SK-N-SH treated with all-trans-retinoic acid at 6 μM for 48 hours (cell line): ENCODE results near the gene AKAP5.
A peak's percentile ranks its signal among the peaks of the same experiment; 100 is the strongest.

Experiments
- ATAC-seq: fragments of 200-7000 bp; cut with Tn5 transposase; 3 replicates; pipeline ENCODE4 v1.9.1; 2020; ENCODE audit warnings: mild to moderate bottlenecking, moderate library complexity
- ARNTL ChIP-seq: fragments of 450-650 bp; formaldehyde crosslinking; IDR thresholded peaks from 2 replicates; pipeline ENCODE4 v1.5.0; 2020; ENCODE audit warnings: low read depth, mild to moderate bottlenecking, moderate library complexity, borderline replicate concordance
- BACH2 ChIP-seq: fragments of 250-450 bp; sonication (Bioruptor Pico); IDR thresholded peaks from 2 replicates; pipeline ENCODE4 v1.9.0; 2021; ENCODE audit warnings: mild to moderate bottlenecking, borderline replicate concordance
- CREB5 ChIP-seq: fragments of 250-450 bp; sonication (Bioruptor Pico); IDR thresholded peaks from 2 replicates; pipeline ENCODE4 v1.5.1; 2020; ENCODE audit warnings: low read depth, mild to moderate bottlenecking, moderate library complexity
- CSDC2 ChIP-seq: fragments of 250-450 bp; sonication (Bioruptor Pico); IDR thresholded peaks from 2 replicates; pipeline ENCODE4 v1.5.0; 2020; ENCODE audit warnings: mild to moderate bottlenecking, moderate library complexity
- ESRRG ChIP-seq: fragments of 250-450 bp; sonication (Bioruptor Pico); IDR thresholded peaks from 2 replicates; pipeline ENCODE4 v1.6.1; 2021; ENCODE audit warnings: mild to moderate bottlenecking
- OSR1 ChIP-seq: fragments of 250-450 bp; sonication (Bioruptor Pico); IDR thresholded peaks from 2 replicates; pipeline ENCODE4 v1.8.0; 2022; ENCODE audit warnings: moderate library complexity, mild to moderate bottlenecking, inconsistent platforms
- POU6F1 ChIP-seq: fragments of 250-450 bp; sonication (Bioruptor Pico); IDR thresholded peaks from 2 replicates; pipeline ENCODE4 v1.8.0; 2021; ENCODE audit warnings: low read depth, mild to moderate bottlenecking, moderate library complexity, borderline replicate concordance
- PPARA ChIP-seq: fragments of 250-450 bp; sonication (Bioruptor Pico); IDR thresholded peaks from 2 replicates; pipeline ENCODE4 v1.5.0; 2020; ENCODE audit warnings: mild to moderate bottlenecking, borderline replicate concordance
- RARB ChIP-seq: fragments of 250-450 bp; sonication (Bioruptor Pico); IDR thresholded peaks from 2 replicates; pipeline ENCODE4 v1.8.0; 2021; ENCODE audit warnings: mild to moderate bottlenecking, moderate library complexity
- SNAI2 ChIP-seq: fragments of 250-450 bp; sonication (Bioruptor Pico); IDR thresholded peaks from 2 replicates; pipeline ENCODE4 v1.5.0; 2020; ENCODE audit warnings: mild to moderate bottlenecking, moderate library complexity
- TCF4 ChIP-seq: fragments of 250-450 bp; sonication (Bioruptor Pico); IDR thresholded peaks from 2 replicates; pipeline ENCODE4 v1.8.0; 2021; ENCODE audit warnings: mild to moderate bottlenecking, moderate library complexity, borderline replicate concordance
- ZFP30 ChIP-seq: fragments of 450-650 bp; formaldehyde crosslinking; IDR thresholded peaks from 2 replicates; pipeline ENCODE4 v1.5.0; 2022; ENCODE audit warnings: mild to moderate bottlenecking, moderate library complexity
- ZNF565 ChIP-seq: fragments of 450-650 bp; formaldehyde crosslinking; conservative IDR thresholded peaks from 2 replicates; pipeline ENCODE4 v1.5.0; 2020; ENCODE audit warnings: low read depth, mild to moderate bottlenecking, moderate library complexity
- ZNF70 ChIP-seq: fragments of 450-650 bp; formaldehyde crosslinking; IDR thresholded peaks from 2 replicates; pipeline ENCODE4 v1.5.0; 2020; ENCODE audit warnings: mild to moderate bottlenecking, moderate library complexity
- ZNF8 ChIP-seq: fragments of 450-650 bp; formaldehyde crosslinking; IDR thresholded peaks from 2 replicates; pipeline ENCODE4 v1.5.0; 2020; ENCODE audit warnings: mild to moderate bottlenecking, moderate library complexity
- TF ChIP-seq, protein P1 (sequence below): fragments of 250-450 bp; sonication (Bioruptor Pico); IDR thresholded peaks from 2 replicates; pipeline ENCODE4 v1.8.0; 2020; ENCODE audit warnings: mild to moderate bottlenecking, moderate library complexity, borderline replicate concordance
- TF ChIP-seq, protein P2 (sequence below): fragments of 250-450 bp; sonication (Bioruptor Pico); IDR thresholded peaks from 2 replicates; pipeline ENCODE4 v1.5.1; 2021; ENCODE audit warnings: mild to moderate bottlenecking, moderate library complexity
- TF ChIP-seq, protein P3 (sequence below): fragments of 250-450 bp; sonication (Bioruptor Pico); IDR thresholded peaks from 2 replicates; pipeline ENCODE4 v1.5.0; 2020; ENCODE audit warnings: mild to moderate bottlenecking, moderate library complexity

The AKAP5 gene

DNA sequence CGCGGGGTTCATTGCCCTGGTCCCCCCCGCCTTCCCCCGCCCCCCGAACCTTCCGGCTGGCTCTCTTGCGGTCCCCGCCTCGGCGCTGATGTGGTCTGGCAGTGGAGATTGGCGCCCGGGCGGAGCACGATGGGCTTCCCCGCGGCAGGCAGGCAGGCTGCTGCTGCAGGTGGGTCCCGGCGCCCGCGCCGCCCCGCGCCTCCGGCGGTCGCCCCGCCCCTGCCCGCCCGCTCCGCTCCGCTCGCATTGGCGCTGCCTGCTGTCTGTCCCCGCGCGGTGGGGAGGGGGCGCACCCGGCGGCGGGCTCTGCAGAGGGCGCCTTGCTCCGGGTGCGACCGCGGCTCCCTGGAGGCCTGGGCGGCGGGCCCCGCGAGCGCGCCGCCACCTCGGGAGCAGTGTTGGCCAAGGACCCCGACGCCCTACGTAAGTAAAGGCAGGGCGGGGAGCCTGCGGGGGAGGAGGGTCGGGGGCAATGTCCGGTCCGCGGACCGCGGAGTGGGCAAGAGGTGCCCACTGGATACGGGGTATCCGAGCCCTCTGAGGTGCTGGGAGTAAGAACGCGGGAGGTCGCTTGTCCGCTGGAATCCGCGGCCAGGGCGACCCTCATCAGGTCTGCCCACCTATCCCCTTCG is at the start of gene AKAP5:
Gene AKAP5, plus strand, starts transcription at position 309 of the 632 bp plus-strand sequence. CDS start 2,896 bp downstream, outside the sequence.
- TF ChIP-seq ZNF8: no peak
- no peak for TF ChIP-seq RARB
- no peak for TF ChIP-seq OSR1 (CRISPR knock-in tag)
- no peak for TF ChIP-seq POU6F1 (CRISPR knock-in tag)
- TF ChIP-seq ARNTL (CRISPR knock-in tag): no peak
- no peak for TF ChIP-seq SNAI2 (CRISPR knock-in tag)
- no peak for TF ChIP-seq BACH2 (CRISPR knock-in tag)
- no peak for TF ChIP-seq CSDC2
- TF ChIP-seq, protein P1, sequence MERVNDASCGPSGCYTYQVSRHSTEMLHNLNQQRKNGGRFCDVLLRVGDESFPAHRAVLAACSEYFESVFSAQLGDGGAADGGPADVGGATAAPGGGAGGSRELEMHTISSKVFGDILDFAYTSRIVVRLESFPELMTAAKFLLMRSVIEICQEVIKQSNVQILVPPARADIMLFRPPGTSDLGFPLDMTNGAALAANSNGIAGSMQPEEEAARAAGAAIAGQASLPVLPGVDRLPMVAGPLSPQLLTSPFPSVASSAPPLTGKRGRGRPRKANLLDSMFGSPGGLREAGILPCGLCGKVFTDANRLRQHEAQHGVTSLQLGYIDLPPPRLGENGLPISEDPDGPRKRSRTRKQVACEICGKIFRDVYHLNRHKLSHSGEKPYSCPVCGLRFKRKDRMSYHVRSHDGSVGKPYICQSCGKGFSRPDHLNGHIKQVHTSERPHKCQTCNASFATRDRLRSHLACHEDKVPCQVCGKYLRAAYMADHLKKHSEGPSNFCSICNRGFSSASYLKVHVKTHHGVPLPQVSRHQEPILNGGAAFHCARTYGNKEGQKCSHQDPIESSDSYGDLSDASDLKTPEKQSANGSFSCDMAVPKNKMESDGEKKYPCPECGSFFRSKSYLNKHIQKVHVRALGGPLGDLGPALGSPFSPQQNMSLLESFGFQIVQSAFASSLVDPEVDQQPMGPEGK (CRISPR knock-in tag): no peak
- TF ChIP-seq, all 23 proteins: peak for 0
- peak; percentile 91 for ATAC-seq

GRCh38 chr14:64416348-64416932 is 48.9 kb upstream of the AKAP5 start:
- ATAC-seq: no peak
- TF ChIP-seq, protein P2, sequence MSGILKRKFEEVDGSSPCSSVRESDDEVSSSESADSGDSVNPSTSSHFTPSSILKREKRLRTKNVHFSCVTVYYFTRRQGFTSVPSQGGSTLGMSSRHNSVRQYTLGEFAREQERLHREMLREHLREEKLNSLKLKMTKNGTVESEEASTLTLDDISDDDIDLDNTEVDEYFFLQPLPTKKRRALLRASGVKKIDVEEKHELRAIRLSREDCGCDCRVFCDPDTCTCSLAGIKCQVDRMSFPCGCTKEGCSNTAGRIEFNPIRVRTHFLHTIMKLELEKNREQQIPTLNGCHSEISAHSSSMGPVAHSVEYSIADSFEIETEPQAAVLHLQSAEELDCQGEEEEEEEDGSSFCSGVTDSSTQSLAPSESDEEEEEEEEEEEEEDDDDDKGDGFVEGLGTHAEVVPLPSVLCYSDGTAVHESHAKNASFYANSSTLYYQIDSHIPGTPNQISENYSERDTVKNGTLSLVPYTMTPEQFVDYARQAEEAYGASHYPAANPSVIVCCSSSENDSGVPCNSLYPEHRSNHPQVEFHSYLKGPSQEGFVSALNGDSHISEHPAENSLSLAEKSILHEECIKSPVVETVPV (CRISPR knock-in tag): no peak
- no peak for TF ChIP-seq OSR1 (CRISPR knock-in tag)
- TF ChIP-seq TCF4 (CRISPR knock-in tag): no peak
- TF ChIP-seq, protein P1 (CRISPR knock-in tag): no peak

DNA sequence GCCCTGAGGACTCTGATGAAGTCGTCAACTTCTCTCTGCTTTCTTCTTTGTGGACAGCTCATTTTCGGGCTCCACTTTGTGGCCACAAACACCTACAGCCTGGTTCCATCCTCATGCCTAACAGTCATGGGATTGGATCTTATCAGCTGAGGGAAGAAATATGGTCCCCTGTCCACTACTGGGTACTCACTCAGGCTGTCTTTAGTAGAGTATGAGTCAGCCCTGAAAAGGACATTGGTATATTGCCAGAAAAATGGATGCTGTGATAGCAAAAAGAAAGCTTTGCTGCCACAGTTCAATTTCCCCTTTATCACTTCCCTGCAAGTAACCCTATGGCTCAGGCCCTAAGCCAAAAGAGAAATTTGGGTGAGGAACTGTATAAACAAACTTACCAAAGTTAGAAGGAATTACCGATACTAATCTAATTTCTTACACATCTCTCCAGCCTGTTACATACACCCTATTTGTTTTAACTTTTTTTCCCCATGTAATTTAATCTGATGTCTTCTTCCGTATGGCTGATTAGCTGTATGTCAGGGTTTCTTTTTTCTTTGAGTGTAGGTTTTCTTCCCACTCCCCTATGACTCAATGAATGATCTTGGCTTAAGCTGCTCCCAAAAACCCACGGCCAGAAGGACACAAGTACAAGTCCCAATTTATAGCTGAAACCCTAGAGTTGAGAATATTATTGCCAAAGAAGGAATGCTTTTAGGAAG is 48.1 kb upstream of the AKAP5 start:
- TF ChIP-seq ESRRG (no peak), PPARA (CRISPR knock-in tag) (no peak), CSDC2 (no peak), ARNTL (CRISPR knock-in tag) (no peak), ZNF565 (CRISPR knock-in tag) (no peak), SNAI2 (CRISPR knock-in tag) (no peak), ZNF70 (CRISPR knock-in tag) (no peak), RARB (no peak), ZFP30 (CRISPR knock-in tag) (no peak), CREB5 (no peak), BACH2 (CRISPR knock-in tag) (no peak)
- TF ChIP-seq, protein P3, sequence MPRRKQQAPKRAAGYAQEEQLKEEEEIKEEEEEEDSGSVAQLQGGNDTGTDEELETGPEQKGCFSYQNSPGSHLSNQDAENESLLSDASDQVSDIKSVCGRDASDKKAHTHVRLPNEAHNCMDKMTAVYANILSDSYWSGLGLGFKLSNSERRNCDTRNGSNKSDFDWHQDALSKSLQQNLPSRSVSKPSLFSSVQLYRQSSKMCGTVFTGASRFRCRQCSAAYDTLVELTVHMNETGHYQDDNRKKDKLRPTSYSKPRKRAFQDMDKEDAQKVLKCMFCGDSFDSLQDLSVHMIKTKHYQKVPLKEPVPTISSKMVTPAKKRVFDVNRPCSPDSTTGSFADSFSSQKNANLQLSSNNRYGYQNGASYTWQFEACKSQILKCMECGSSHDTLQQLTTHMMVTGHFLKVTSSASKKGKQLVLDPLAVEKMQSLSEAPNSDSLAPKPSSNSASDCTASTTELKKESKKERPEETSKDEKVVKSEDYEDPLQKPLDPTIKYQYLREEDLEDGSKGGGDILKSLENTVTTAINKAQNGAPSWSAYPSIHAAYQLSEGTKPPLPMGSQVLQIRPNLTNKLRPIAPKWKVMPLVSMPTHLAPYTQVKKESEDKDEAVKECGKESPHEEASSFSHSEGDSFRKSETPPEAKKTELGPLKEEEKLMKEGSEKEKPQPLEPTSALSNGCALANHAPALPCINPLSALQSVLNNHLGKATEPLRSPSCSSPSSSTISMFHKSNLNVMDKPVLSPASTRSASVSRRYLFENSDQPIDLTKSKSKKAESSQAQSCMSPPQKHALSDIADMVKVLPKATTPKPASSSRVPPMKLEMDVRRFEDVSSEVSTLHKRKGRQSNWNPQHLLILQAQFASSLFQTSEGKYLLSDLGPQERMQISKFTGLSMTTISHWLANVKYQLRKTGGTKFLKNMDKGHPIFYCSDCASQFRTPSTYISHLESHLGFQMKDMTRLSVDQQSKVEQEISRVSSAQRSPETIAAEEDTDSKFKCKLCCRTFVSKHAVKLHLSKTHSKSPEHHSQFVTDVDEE (CRISPR knock-in tag): no peak
- TF ChIP-seq, protein P2 (CRISPR knock-in tag): no peak
- TF ChIP-seq, protein P1 (CRISPR knock-in tag): no peak
- TF ChIP-seq, all 23 proteins: peak for 0
- peak; percentile 18; the same call in 2 of the 3 replicates for ATAC-seq
